NCI-H69 (cell line): ENCODE data around the gene SDHA.
A peak's percentile ranks its signal among the peaks of the same experiment; 100 is the strongest.
"Not testable (repeated sequence)": the region's sequence is repeated elsewhere in the genome, so short reads cannot be mapped to it uniquely, and the experiment has no call there.

Source experiments
- DNase-seq: peaks from one replicate; lab custom pipeline; 2025; lab: John Stamatoyannopoulos, UW

Gene SDHA

GRCh38 chr5:198516-199196 lies 19.5 kb upstream of the SDHA start:
- no peak for DNase-seq

- no peak for DNase-seq
Observed at GRCh38 chr5:199197-199949, 18.7 kb upstream of the SDHA start.

- no peak for DNase-seq
Observed at GRCh38 chr5:199950-200645, 18.0 kb upstream of the SDHA start.

GRCh38 chr5:200985-201384 lies 17.1 kb upstream of the SDHA start:
- peak; percentile 37 for DNase-seq

GRCh38 chr5:201672-202071 lies 16.4 kb upstream of the SDHA start:
- no peak for DNase-seq

- no peak for DNase-seq
Observed at GRCh38 chr5:203246-203930, 14.7 kb upstream of the SDHA start.

- DNase-seq: no peak
Observed at GRCh38 chr5:204001-204400, 14.1 kb upstream of the SDHA start.

- DNase-seq: no peak
Observed at GRCh38 chr5:204462-204861, 13.7 kb upstream of the SDHA start.

- no peak for DNase-seq
Observed at GRCh38 chr5:204966-205670, 13.0 kb upstream of the SDHA start.

- DNase-seq: no peak
Observed at GRCh38 chr5:206406-206805, 11.7 kb upstream of the SDHA start.

GRCh38 chr5:206927-207536 lies 11.1 kb upstream of the SDHA start:
- DNase-seq: no peak

- DNase-seq: no peak
Observed at GRCh38 chr5:207599-207998, 10.5 kb upstream of the SDHA start.

- no peak for DNase-seq
Observed at GRCh38 chr5:208449-209114, 9.5 kb upstream of the SDHA start.

GRCh38 chr5:213803-214395 lies 4.2 kb upstream of the SDHA start:
- no peak for DNase-seq

- not testable (repeated sequence) for DNase-seq
Observed at GRCh38 chr5:215256-215655, 2.9 kb upstream of the SDHA start.

- not testable (repeated sequence) for DNase-seq
Observed at GRCh38 chr5:216076-216475, 2.0 kb upstream of the SDHA start.

GRCh38 chr5:218457-219291 lies 554 bp downstream of the SDHA start:
- DNase-seq: peak; percentile 65

GRCh38 chr5:219460-219863 lies 1.3 kb downstream of the SDHA start:
- peak; percentile 34 for DNase-seq

GRCh38 chr5:219991-220390 lies 1.9 kb downstream of the SDHA start:
- no peak for DNase-seq
